WTC11 (cell line): ENCODE measurements around the gene TBC1D1. TPM values are rescaled to one million over a fixed set of nuclear protein-coding genes. Genes with fewer than 3 reads are reported as not detected.

Experiments
- ATAC-seq: fragments of 200-7000 bp; cut with Tn5 transposase; 2 replicates; pipeline ENCODE4 v1.10.0; 2021; ENCODE audit warnings: mild to moderate bottlenecking, moderate library complexity
- CTCF ChIA-PET: fragments of 300-600 bp; sonication (Branson Sonifier 250); formaldehyde crosslinking; loops from one replicate; lab custom pipeline; 2021; ENCODE audit warnings: antibody characterized with exemption; lab: Charles Lee
- POLR2A ChIA-PET: fragments of 350-600 bp; sonication (Branson Sonifier 250); formaldehyde crosslinking; loops from one replicate; lab custom pipeline; 2021; ENCODE audit warnings: antibody characterized with exemption; lab: Charles Lee
- DNase-seq: peaks from one replicate; pipeline ENCODE4 v3.0.0; 2021; ENCODE audit warnings: low spot score
- H3K27ac Mint-ChIP-seq: 2 replicates; pipeline ENCODE4 v1.8.0; 2021; ENCODE audit warnings: mixed read lengths
- H3K27me3 Mint-ChIP-seq: 2 replicates; pipeline ENCODE4 v1.8.0; 2021; ENCODE audit warnings: low read depth, mild to moderate bottlenecking, moderate library complexity, mixed read lengths
- H3K36me3 Mint-ChIP-seq: 2 replicates; pipeline ENCODE4 v1.8.0; 2021; ENCODE audit warnings: mixed read lengths
- H3K4me1 Mint-ChIP-seq: 2 replicates; pipeline ENCODE4 v1.8.0; 2022; ENCODE audit warnings: mixed read lengths
- H3K4me3 Mint-ChIP-seq: 2 replicates; pipeline ENCODE4 v1.8.0; 2021; ENCODE audit warnings: mild to moderate bottlenecking, moderate library complexity, mixed read lengths
- H3K9me3 Mint-ChIP-seq: 2 replicates; pipeline ENCODE4 v1.8.0; 2021; ENCODE audit warnings: mixed read lengths
- CBFB ChIP-seq: sonication (generic); formaldehyde crosslinking; IDR thresholded peaks from 2 replicates; pipeline ENCODE4 v1.8.1; 2022; ENCODE audit warnings: mild to moderate bottlenecking, low read depth, missing genetic modification reagents
- E2F4 ChIP-seq: sonication (generic); formaldehyde crosslinking; IDR thresholded peaks from 2 replicates; pipeline ENCODE4 v1.8.1; 2022; ENCODE audit warnings: low read depth, mild to moderate bottlenecking, moderate library complexity, missing genetic modification reagents, borderline replicate concordance
- HMGXB4 ChIP-seq: sonication (generic); formaldehyde crosslinking; IDR thresholded peaks from 2 replicates; pipeline ENCODE4 v1.8.1; 2023; ENCODE audit warnings: mild to moderate bottlenecking, moderate library complexity, missing genetic modification reagents
- IRF1 ChIP-seq: sonication (generic); formaldehyde crosslinking; IDR thresholded peaks from 2 replicates; pipeline ENCODE4 v1.8.0; 2023; ENCODE audit warnings: missing genetic modification reagents
- JUN ChIP-seq: sonication (generic); formaldehyde crosslinking; IDR thresholded peaks from 2 replicates; pipeline ENCODE4 v1.8.0; 2023; ENCODE audit warnings: mild to moderate bottlenecking, missing genetic modification reagents
- MXD4 ChIP-seq: fragments of 250-450 bp; sonication (Bioruptor Pico); IDR thresholded peaks from 2 replicates; pipeline ENCODE4 v1.8.0; 2021; ENCODE audit warnings: mild to moderate bottlenecking, moderate library complexity, borderline replicate concordance
- NR1H2 ChIP-seq: sonication (generic); formaldehyde crosslinking; IDR thresholded peaks from 2 replicates; pipeline ENCODE4 v1.9.0; 2021; ENCODE audit warnings: mild to moderate bottlenecking, moderate library complexity, missing genetic modification reagents
- NR3C1 ChIP-seq: sonication (generic); formaldehyde crosslinking; conservative IDR thresholded peaks from 2 replicates; pipeline ENCODE4 v1.8.1; 2023; ENCODE audit warnings: low read depth, mild to moderate bottlenecking, missing genetic modification reagents
- RELA ChIP-seq: sonication (generic); formaldehyde crosslinking; IDR thresholded peaks from 2 replicates; pipeline ENCODE4 v1.8.1; 2022; ENCODE audit warnings: missing genetic modification reagents, mild to moderate bottlenecking, borderline replicate concordance
- RORB ChIP-seq: fragments of 250-450 bp; sonication (Bioruptor Pico); IDR thresholded peaks from 2 replicates; pipeline ENCODE4 v1.9.0; 2021; ENCODE audit warnings: mild to moderate bottlenecking
- SMAD4 ChIP-seq: sonication (generic); formaldehyde crosslinking; IDR thresholded peaks from 2 replicates; pipeline ENCODE4 v1.8.0; 2022; ENCODE audit warnings: mild to moderate bottlenecking, missing genetic modification reagents
- TEAD4 ChIP-seq: sonication (generic); formaldehyde crosslinking; IDR thresholded peaks from 2 replicates; pipeline ENCODE4 v1.8.0; 2022; ENCODE audit warnings: mild to moderate bottlenecking, missing genetic modification reagents
- USF1 ChIP-seq: sonication (generic); formaldehyde crosslinking; IDR thresholded peaks from 2 replicates; pipeline ENCODE4 v1.8.0; 2022; ENCODE audit warnings: mild to moderate bottlenecking, missing genetic modification reagents
- USF2 ChIP-seq: sonication (generic); formaldehyde crosslinking; IDR thresholded peaks from 2 replicates; pipeline ENCODE4 v1.8.1; 2023; ENCODE audit warnings: mild to moderate bottlenecking, missing genetic modification reagents, moderate library complexity
- ZNF138 ChIP-seq: sonication (generic); formaldehyde crosslinking; conservative IDR thresholded peaks from 2 replicates; pipeline ENCODE4 v1.8.1; 2022; ENCODE audit warnings: mild to moderate bottlenecking, moderate library complexity, missing genetic modification reagents
- ZNF232 ChIP-seq: sonication (generic); formaldehyde crosslinking; IDR thresholded peaks from 2 replicates; pipeline ENCODE4 v1.8.0; 2022; ENCODE audit warnings: mild to moderate bottlenecking, missing genetic modification reagents
- ZNF396 ChIP-seq: fragments of 250-450 bp; sonication (Bioruptor Pico); IDR thresholded peaks from 2 replicates; pipeline ENCODE4 v1.8.0; 2021; ENCODE audit warnings: mild to moderate bottlenecking, moderate library complexity, borderline replicate concordance
- ZNF423 ChIP-seq: fragments of 250-450 bp; sonication (Bioruptor Pico); IDR thresholded peaks from 2 replicates; pipeline ENCODE4 v2.1.2; 2022; ENCODE audit warnings: mild to moderate bottlenecking, moderate library complexity
- ZNF532 ChIP-seq: fragments of 250-450 bp; sonication (Bioruptor Pico); IDR thresholded peaks from 2 replicates; pipeline ENCODE4 v1.9.0; 2021; ENCODE audit warnings: mild to moderate bottlenecking, borderline replicate concordance
- ZNF671 ChIP-seq: fragments of 250-450 bp; sonication (Bioruptor Pico); IDR thresholded peaks from 2 replicates; pipeline ENCODE4 v1.8.0; 2021; ENCODE audit warnings: mild to moderate bottlenecking
- total RNA-seq: library from RNA; stranded (reverse); gene quantifications from 3 replicates; pipeline ENCODE4 v1.2.3, GENCODE V29; 2021
- TF ChIP-seq, protein P1 (sequence below): sonication (generic); formaldehyde crosslinking; conservative IDR thresholded peaks from 2 replicates; pipeline ENCODE4 v1.8.1; 2022; ENCODE audit warnings: mild to moderate bottlenecking, missing genetic modification reagents

Gene TBC1D1
- total RNA-seq, 1 experiment from 2014 or later = 134 TPM

GRCh38 chr4:37872310-37872988 is 18.4 kb upstream of the TBC1D1 start:
- POLR2A ChIA-PET = no interaction called here
- Mint-ChIP-seq H3K27ac (no peak overlapping the region), H3K4me1 (peaks cover 6% of the 10 kb centered on the region), H3K4me3 (no peak overlapping the region), H3K36me3 (peaks cover 6% of the 10 kb centered on the region; the same call in 1 of the 2 replicates), H3K27me3 (no peaks in the 10 kb centered on the region), H3K9me3 (peaks cover 8% of the 10 kb centered on the region; the same call in 1 of the 2 replicates)
- no peak for ATAC-seq
- no peak for DNase-seq
- CTCF ChIA-PET = no interaction called here
- TF ChIP-seq RORB = no peak
- TF ChIP-seq MXD4 (CRISPR knock-in tag) = no peak
- TF ChIP-seq ZNF532 (CRISPR knock-in tag) = no peak
- TF ChIP-seq NR1H2 (CRISPR knock-in tag) = no peak
- TF ChIP-seq, protein P1, sequence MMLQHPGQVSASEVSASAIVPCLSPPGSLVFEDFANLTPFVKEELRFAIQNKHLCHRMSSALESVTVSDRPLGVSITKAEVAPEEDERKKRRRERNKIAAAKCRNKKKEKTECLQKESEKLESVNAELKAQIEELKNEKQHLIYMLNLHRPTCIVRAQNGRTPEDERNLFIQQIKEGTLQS = no peak

DNA sequence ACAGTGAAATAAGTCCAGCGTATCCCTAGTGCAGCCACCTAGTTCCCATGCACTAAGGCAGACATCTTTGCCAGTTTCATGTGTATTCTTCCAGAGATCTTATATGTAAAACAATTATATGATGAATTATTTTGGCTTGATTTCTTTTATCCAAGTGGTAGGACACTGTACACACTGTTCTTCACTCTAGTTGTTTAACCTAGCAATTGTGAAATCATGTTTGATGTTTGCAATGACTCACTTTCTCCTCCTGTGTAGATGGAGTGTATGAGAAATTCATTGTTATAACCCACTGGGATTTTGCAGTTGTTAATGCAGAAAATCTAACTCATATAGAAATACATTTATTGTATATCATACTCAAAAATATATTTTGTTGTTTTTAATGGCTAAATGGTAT is 17.5 kb upstream of the TBC1D1 start:
- Mint-ChIP-seq H3K4me1 (peaks cover 6% of the 10 kb centered on the region), H3K27ac (no peak overlapping the region), H3K27me3 (no peaks in the 10 kb centered on the region), H3K4me3 (no peak overlapping the region), H3K36me3 (no peaks in the 10 kb centered on the region), H3K9me3 (0 out of 2 replicates have a peak, but pooled peaks cover 3% of the 10 kb centered on the region)
- CTCF ChIA-PET = no interaction called here
- ATAC-seq (no peak), DNase-seq (no peak)
- no peak for TF ChIP-seq SMAD4
- no peak for TF ChIP-seq IRF1 (CRISPR knock-in tag)
- POLR2A ChIA-PET = no interaction called here

DNA sequence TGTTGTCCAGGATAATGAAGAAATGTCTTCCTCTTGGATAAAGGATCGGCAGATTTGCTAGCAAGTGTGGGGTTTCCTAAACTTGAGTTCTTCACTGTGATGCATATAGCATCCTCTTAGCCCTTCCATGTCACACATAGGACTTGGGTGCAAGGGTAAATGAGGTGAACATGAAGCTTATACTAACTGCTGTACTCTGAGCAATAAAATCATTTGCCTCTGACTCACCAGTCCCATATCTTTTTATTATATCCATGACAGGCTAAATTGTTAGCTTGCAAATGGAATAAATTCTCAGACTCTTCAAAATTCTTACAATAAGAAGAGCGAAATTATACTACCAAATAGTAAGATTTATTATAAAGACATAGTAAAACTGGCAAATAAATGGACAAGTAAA is 14.7 kb upstream of the TBC1D1 start:
- ATAC-seq (no peak), DNase-seq (no peak)
- Mint-ChIP-seq H3K27me3 (no peaks in the 10 kb centered on the region), H3K27ac (no peak overlapping the region), H3K4me1 (peaks cover 6% of the 10 kb centered on the region), H3K36me3 (no peaks in the 10 kb centered on the region), H3K9me3 (0 out of 2 replicates have a peak, but pooled peaks cover under 1% of the 10 kb centered on the region), H3K4me3 (no peak overlapping the region)
- TF ChIP-seq NR3C1 (no peak), ZNF671 (CRISPR knock-in tag) (no peak), HMGXB4 (no peak), ZNF232 (CRISPR knock-in tag) (no peak), E2F4 (CRISPR knock-in tag) (no peak), ZNF138 (CRISPR knock-in tag) (no peak), CBFB (CRISPR knock-in tag) (no peak), USF2 (CRISPR knock-in tag) (no peak), JUN (CRISPR knock-in tag) (no peak), RORB (no peak), RELA (CRISPR knock-in tag) (no peak), ZNF396 (CRISPR knock-in tag) (no peak), ZNF423 (no peak), TEAD4 (no peak), USF1 (no peak)
- ChIA-PET CTCF (no interaction called here), POLR2A (no interaction called here)
